HepG2 (cell line): ENCODE results near the gene NUDT9. TPM values are rescaled to one million over a fixed set of nuclear protein-coding genes. Genes with fewer than 3 reads are reported as not detected.
A peak's percentile ranks its signal among the peaks of the same experiment; 100 is the strongest.

ENCODE experiments used
- ADNP ChIP-seq: sonication (generic); formaldehyde crosslinking; IDR thresholded peaks from 2 replicates; pipeline ENCODE4 v1.4.0; 2020; ENCODE audit warnings: missing genetic modification reagents
- GTF2F1 ChIP-seq: fragments of 150-350 bp; IDR thresholded peaks from 2 replicates; pipeline ENCODE4 v1.6.1; 2014; ENCODE audit warnings: low read length
- MTA1 ChIP-seq: sonication (generic); formaldehyde crosslinking; IDR thresholded peaks from 2 replicates; pipeline ENCODE4 v1.4.0; 2020; ENCODE audit warnings: missing genetic modification reagents, mild to moderate bottlenecking, borderline replicate concordance
- MZF1 ChIP-seq: sonication (generic); formaldehyde crosslinking; IDR thresholded peaks from 2 replicates; pipeline ENCODE4 v1.8.1; 2023; ENCODE audit warnings: mild to moderate bottlenecking, missing genetic modification reagents, borderline replicate concordance
- RBFOX2 ChIP-seq: fragments of 200-400 bp; formaldehyde crosslinking; IDR thresholded peaks from 2 replicates; pipeline ENCODE4 v1.6.1; 2017; ENCODE audit warnings: low read depth, mild to moderate bottlenecking, low read length
- SNAPC2 ChIP-seq: sonication (generic); formaldehyde crosslinking; IDR thresholded peaks from 2 replicates; pipeline ENCODE4 v1.8.1; 2022; ENCODE audit warnings: mild to moderate bottlenecking, missing genetic modification reagents
- SRSF9 ChIP-seq: fragments of 200-400 bp; formaldehyde crosslinking; IDR thresholded peaks from 2 replicates; pipeline ENCODE4 v1.6.1; 2018; ENCODE audit warnings: borderline replicate concordance, mild to moderate bottlenecking, low read depth, low read length; ENCODE audit not compliant: insufficient read depth, poor library complexity, severe bottlenecking
- TBP ChIP-seq: sonication (generic); formaldehyde crosslinking; IDR thresholded peaks from 2 replicates; pipeline ENCODE4 v1.5.0; 2020; ENCODE audit warnings: missing genetic modification reagents
- THYN1 ChIP-seq: sonication (generic); formaldehyde crosslinking; IDR thresholded peaks from 2 replicates; pipeline ENCODE4 v1.8.1; 2023; ENCODE audit warnings: low read depth, mild to moderate bottlenecking, moderate library complexity, missing genetic modification reagents, borderline replicate concordance
- ZFP62 ChIP-seq: sonication (generic); formaldehyde crosslinking; IDR thresholded peaks from 2 replicates; pipeline ENCODE4 v1.4.0; 2020; ENCODE audit warnings: missing genetic modification reagents
- ZMYM4 ChIP-seq: sonication (generic); formaldehyde crosslinking; IDR thresholded peaks from 2 replicates; pipeline ENCODE4 v1.8.1; 2023; ENCODE audit warnings: mild to moderate bottlenecking, missing genetic modification reagents
- ZNF224 ChIP-seq: sonication (generic); formaldehyde crosslinking; IDR thresholded peaks from 2 replicates; pipeline ENCODE4 v1.5.0; 2020; ENCODE audit warnings: mild to moderate bottlenecking, missing genetic modification reagents
- ZNF773 ChIP-seq: sonication (generic); formaldehyde crosslinking; IDR thresholded peaks from 2 replicates; pipeline ENCODE4 v1.4.0; 2020; ENCODE audit warnings: missing genetic modification reagents, borderline replicate concordance
- ZZZ3 ChIP-seq: sonication (generic); formaldehyde crosslinking; IDR thresholded peaks from 2 replicates; pipeline ENCODE4 v1.4.0; 2020; ENCODE audit warnings: missing genetic modification reagents, mild to moderate bottlenecking, borderline replicate concordance
- polyA plus RNA-seq, 8 experiments: library from polyadenylated mRNA; depleted of rRNA in 3 of 8; stranded (reverse) in 7 of 8; unstranded in 1 of 8; fragments of >200 nt; fragmentation: Illumina TruSeq in 4 of 8; extraction: Trizol in 4 of 8; gene quantifications; 2 replicates each; pipeline versions ENCODE4 v1.2.1 to v1.2.3, GENCODE V29; 2011 to 2016; ENCODE audit warnings: low read depth in 4 of 8, missing spikeins in 1 of 8, mixed read lengths in 1 of 8; ENCODE audit not compliant: insufficient read depth in 1 of 8
- total RNA-seq, 5 experiments: library from RNA; depleted of rRNA; stranded (reverse); fragments of >200 nt; fragmentation: Illumina TruSeq; extraction: Trizol; gene quantifications; 2 replicates each; pipeline ENCODE4 v1.2.3, GENCODE V29; 2016; ENCODE audit warnings: low read depth in 1 of 5
- TF ChIP-seq, protein P1 (sequence below): conservative IDR thresholded peaks from 2 replicates; pipeline ENCODE4 v1.6.1; 2018; ENCODE audit warnings: missing genetic modification reagents
- TF ChIP-seq, protein P2 (sequence below): sonication (generic); formaldehyde crosslinking; IDR thresholded peaks from 2 replicates; pipeline ENCODE4 v1.5.1; 2020; ENCODE audit warnings: missing genetic modification reagents, mild to moderate bottlenecking, borderline replicate concordance
- TF ChIP-seq, protein P3 (sequence below): sonication (generic); formaldehyde crosslinking; IDR thresholded peaks from 2 replicates; pipeline ENCODE4 v1.4.0; 2020; ENCODE audit warnings: mild to moderate bottlenecking, missing genetic modification reagents
- TF ChIP-seq, protein P4 (sequence below): sonication (generic); formaldehyde crosslinking; IDR thresholded peaks from 2 replicates; pipeline ENCODE4 v1.9.0; 2021; ENCODE audit warnings: mild to moderate bottlenecking, missing genetic modification reagents

NUDT9 gene
- total and polyA plus RNA-seq, 2 of the 13 experiments (the other 11 are each of a cell fraction or from before 2014, with no cell fraction given) = 10.4 to 12.3 TPM

DNA sequence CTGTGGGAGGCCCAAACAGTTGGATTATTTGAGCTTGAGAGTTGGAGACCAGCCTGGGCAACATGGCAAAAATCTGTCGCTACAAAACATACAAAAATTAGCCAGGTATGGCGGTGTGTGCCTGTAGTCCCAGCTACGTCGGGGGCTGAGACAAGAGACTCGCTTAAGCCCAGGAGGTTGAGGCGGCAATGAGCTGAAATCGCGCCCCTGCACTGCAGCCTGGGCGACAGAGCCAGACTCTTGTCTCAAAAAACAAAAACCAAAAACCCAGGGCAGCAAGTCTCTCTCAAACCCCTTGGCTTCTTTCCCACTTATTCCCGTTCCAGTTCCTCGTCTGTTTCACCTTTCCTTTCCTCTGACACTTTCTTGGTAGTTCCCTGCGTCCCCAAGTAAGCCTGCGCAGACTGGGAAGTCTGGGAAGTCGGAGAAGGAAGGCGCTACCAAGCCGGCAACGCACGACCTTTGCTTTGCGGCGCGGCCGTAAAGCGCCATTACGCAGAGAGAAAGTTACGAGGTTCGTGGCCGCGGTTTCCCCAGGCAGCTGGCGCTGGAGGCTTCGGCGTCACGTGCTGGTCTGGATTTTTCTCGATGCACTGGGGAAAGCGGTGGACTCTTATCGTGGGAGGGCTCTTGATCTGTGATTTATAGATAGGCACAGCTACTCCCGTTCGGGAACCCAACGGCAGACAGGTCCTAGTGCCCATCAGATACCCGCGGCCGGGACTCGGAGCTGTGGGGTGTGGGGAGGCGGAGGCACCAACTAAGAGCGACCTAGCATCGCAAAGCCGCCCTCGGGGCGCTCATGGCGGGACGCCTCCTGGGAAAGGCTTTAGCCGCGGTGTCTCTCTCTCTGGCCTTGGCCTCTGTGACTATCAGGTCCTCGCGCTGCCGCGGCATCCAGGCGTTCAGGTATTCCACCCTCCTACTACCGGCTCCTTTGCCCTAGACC, at the start of gene NUDT9 (continued):
- TF ChIP-seq ZMYM4 (CRISPR knock-in tag) = peak; percentile 97
- TF ChIP-seq, protein P1, sequence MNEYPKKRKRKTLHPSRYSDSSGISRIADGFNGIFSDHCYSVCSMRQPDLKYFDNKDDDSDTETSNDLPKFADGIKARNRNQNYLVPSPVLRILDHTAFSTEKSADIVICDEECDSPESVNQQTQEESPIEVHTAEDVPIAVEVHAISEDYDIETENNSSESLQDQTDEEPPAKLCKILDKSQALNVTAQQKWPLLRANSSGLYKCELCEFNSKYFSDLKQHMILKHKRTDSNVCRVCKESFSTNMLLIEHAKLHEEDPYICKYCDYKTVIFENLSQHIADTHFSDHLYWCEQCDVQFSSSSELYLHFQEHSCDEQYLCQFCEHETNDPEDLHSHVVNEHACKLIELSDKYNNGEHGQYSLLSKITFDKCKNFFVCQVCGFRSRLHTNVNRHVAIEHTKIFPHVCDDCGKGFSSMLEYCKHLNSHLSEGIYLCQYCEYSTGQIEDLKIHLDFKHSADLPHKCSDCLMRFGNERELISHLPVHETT = no peak
- peak; percentile 94; the same call in 1 of the 2 replicates for TF ChIP-seq ZNF773
- no peak for TF ChIP-seq SNAPC2 (CRISPR knock-in tag)
- no peak; the same call in 1 of the 2 replicates for TF ChIP-seq ZNF224 (CRISPR knock-in tag)
- TF ChIP-seq ZZZ3 (CRISPR knock-in tag) = no peak
- TF ChIP-seq, protein P2, sequence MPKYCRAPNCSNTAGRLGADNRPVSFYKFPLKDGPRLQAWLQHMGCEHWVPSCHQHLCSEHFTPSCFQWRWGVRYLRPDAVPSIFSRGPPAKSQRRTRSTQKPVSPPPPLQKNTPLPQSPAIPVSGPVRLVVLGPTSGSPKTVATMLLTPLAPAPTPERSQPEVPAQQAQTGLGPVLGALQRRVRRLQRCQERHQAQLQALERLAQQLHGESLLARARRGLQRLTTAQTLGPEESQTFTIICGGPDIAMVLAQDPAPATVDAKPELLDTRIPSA = peak; percentile 56; the same call in 1 of the 2 replicates
- no peak for TF ChIP-seq TBP (CRISPR knock-in tag)
- TF ChIP-seq MZF1 (CRISPR knock-in tag) = no peak
- TF ChIP-seq, protein P3, sequence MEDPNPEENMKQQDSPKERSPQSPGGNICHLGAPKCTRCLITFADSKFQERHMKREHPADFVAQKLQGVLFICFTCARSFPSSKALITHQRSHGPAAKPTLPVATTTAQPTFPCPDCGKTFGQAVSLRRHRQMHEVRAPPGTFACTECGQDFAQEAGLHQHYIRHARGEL = no peak
- TF ChIP-seq GTF2F1 = no peak
- TF ChIP-seq, protein P4, sequence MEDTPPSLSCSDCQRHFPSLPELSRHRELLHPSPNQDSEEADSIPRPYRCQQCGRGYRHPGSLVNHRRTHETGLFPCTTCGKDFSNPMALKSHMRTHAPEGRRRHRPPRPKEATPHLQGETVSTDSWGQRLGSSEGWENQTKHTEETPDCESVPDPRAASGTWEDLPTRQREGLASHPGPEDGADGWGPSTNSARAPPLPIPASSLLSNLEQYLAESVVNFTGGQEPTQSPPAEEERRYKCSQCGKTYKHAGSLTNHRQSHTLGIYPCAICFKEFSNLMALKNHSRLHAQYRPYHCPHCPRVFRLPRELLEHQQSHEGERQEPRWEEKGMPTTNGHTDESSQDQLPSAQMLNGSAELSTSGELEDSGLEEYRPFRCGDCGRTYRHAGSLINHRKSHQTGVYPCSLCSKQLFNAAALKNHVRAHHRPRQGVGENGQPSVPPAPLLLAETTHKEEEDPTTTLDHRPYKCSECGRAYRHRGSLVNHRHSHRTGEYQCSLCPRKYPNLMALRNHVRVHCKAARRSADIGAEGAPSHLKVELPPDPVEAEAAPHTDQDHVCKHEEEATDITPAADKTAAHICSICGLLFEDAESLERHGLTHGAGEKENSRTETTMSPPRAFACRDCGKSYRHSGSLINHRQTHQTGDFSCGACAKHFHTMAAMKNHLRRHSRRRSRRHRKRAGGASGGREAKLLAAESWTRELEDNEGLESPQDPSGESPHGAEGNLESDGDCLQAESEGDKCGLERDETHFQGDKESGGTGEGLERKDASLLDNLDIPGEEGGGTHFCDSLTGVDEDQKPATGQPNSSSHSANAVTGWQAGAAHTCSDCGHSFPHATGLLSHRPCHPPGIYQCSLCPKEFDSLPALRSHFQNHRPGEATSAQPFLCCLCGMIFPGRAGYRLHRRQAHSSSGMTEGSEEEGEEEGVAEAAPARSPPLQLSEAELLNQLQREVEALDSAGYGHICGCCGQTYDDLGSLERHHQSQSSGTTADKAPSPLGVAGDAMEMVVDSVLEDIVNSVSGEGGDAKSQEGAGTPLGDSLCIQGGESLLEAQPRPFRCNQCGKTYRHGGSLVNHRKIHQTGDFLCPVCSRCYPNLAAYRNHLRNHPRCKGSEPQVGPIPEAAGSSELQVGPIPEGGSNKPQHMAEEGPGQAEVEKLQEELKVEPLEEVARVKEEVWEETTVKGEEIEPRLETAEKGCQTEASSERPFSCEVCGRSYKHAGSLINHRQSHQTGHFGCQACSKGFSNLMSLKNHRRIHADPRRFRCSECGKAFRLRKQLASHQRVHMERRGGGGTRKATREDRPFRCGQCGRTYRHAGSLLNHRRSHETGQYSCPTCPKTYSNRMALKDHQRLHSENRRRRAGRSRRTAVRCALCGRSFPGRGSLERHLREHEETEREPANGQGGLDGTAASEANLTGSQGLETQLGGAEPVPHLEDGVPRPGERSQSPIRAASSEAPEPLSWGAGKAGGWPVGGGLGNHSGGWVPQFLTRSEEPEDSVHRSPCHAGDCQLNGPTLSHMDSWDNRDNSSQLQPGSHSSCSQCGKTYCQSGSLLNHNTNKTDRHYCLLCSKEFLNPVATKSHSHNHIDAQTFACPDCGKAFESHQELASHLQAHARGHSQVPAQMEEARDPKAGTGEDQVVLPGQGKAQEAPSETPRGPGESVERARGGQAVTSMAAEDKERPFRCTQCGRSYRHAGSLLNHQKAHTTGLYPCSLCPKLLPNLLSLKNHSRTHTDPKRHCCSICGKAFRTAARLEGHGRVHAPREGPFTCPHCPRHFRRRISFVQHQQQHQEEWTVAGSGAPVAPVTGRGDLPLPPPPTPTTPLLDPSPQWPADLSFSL = no peak
- TF ChIP-seq ADNP (CRISPR knock-in tag) = no peak
- no peak for TF ChIP-seq THYN1 (CRISPR knock-in tag)
- TF ChIP-seq ZFP62 = no peak
- TF ChIP-seq SRSF9 = no peak
- peak; percentile 80 for TF ChIP-seq RBFOX2
- TF ChIP-seq MTA1 (CRISPR knock-in tag) = peak; percentile 94
